Lower leg skin (tissue), 3 donors: Measurements from ENCODE around the gene SF3A2.

Experiments used
- POLR2A ChIP-seq, 2 donors: fragments of 450-650 bp; IDR thresholded peaks; one replicate each; pipeline ENCODE4 v1.6.1; 2016 to 2017; ENCODE audit warnings: antibody characterized with exemption in 2 of 2, mild to moderate bottlenecking in 1 of 2, moderate library complexity in 1 of 2
- TF ChIP-seq, protein P1 (sequence below), 3 donors: fragments of 450-650 bp; IDR thresholded peaks; one replicate each; pipeline ENCODE4 v1.5.1; 2016; ENCODE audit warnings: antibody characterized with exemption in 3 of 3, mild to moderate bottlenecking in 3 of 3, moderate library complexity in 2 of 3

DNA sequence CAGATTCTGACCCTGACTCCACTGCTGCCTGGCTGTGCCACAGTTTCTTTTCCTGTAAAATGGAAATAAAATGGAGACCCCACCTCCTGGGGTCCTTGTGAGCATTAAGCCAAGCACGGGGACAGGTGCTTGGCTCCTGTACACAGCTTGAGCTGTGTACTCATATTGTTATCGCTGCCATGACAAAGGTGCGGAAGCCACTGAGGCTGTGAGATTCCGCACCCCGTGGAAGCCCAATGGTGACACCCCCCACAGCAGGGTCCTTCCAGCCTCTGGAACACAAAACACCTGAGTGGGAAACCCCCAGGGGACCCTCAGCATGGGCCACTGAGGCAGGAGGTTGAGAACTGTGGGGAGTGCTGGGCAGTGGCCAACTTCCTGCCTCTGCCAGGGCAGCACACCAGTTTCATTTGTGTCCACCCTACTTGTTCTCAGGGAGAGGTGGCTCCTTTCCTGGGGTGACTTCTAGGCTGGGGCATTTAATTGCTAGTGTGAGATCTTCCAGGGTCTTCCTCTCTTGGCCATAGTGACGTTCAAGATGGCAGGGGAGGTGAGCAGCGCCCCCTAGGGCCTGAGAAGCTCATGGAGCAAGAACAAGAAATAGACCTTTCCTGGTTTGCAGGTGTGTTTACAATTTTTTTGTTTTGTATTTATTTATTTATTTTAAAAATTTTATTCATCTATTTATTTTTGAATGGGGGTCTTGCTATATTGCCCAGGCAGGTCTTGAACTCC is 25.0 kb downstream of the SF3A2 start:
- TF ChIP-seq, protein P1, sequence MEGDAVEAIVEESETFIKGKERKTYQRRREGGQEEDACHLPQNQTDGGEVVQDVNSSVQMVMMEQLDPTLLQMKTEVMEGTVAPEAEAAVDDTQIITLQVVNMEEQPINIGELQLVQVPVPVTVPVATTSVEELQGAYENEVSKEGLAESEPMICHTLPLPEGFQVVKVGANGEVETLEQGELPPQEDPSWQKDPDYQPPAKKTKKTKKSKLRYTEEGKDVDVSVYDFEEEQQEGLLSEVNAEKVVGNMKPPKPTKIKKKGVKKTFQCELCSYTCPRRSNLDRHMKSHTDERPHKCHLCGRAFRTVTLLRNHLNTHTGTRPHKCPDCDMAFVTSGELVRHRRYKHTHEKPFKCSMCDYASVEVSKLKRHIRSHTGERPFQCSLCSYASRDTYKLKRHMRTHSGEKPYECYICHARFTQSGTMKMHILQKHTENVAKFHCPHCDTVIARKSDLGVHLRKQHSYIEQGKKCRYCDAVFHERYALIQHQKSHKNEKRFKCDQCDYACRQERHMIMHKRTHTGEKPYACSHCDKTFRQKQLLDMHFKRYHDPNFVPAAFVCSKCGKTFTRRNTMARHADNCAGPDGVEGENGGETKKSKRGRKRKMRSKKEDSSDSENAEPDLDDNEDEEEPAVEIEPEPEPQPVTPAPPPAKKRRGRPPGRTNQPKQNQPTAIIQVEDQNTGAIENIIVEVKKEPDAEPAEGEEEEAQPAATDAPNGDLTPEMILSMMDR (IDR thresholded peaks at IDR 0.05), result no peak
- no peak for TF ChIP-seq POLR2A (IDR thresholded peaks at IDR 0.05)
